Upper lobe of left lung (tissue), 4 donors: ENCODE results near the gene CRYBB2.

Experiments used
- EP300 ChIP-seq, 4 donors: sonication (generic); formaldehyde crosslinking; IDR thresholded peaks; one replicate each; pipeline ENCODE4 v1.5.1; 2017; ENCODE audit warnings: antibody characterized with exemption in 4 of 4, control low read depth in 2 of 4
- POLR2A ChIP-seq, 4 donors: fragments of 450-650 bp; IDR thresholded peaks; one replicate each; pipeline ENCODE4 v1.5.1; 2016 to 2017; ENCODE audit warnings: antibody characterized with exemption in 4 of 4, mild to moderate bottlenecking in 2 of 4
- POLR2AphosphoS5 ChIP-seq, 2 donors: sonication (generic); formaldehyde crosslinking; IDR thresholded peaks; one replicate each; pipeline ENCODE4 v1.5.1; 2017; ENCODE audit warnings: antibody characterized with exemption in 2 of 2
- TF ChIP-seq, protein P1 (sequence below), 6 experiments: fragments of 450-650 bp in 4 of 6; fragments of 200-600 bp in 2 of 6; sonication (generic) in 2 of 6; IDR thresholded peaks; one replicate each; pipeline ENCODE4 v1.5.1; 2016 to 2019; ENCODE audit warnings: antibody characterized with exemption in 6 of 6

DNA sequence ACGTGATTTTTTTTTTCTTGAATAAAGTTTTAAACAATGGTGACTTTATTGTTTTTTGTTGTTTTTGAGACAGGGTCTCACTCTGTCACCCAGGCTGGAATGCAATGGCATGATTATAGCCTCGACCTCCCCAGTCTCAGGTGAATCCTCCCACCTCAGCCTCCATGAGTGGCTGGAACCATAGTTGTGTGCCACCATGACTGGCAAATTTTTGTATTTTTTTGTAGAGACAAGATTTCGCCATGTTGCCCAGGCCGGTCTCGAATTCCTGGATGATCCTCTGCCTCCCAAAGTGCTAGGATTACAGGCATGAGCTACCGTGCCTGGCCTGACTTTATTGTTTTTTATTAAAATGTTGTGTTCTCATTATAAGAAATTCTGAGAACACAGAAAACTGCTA is 32.0 kb upstream of the CRYBB2 start:
- TF ChIP-seq EP300 (IDR thresholded peaks at IDR 0.05): no peak
- TF ChIP-seq, protein P1, sequence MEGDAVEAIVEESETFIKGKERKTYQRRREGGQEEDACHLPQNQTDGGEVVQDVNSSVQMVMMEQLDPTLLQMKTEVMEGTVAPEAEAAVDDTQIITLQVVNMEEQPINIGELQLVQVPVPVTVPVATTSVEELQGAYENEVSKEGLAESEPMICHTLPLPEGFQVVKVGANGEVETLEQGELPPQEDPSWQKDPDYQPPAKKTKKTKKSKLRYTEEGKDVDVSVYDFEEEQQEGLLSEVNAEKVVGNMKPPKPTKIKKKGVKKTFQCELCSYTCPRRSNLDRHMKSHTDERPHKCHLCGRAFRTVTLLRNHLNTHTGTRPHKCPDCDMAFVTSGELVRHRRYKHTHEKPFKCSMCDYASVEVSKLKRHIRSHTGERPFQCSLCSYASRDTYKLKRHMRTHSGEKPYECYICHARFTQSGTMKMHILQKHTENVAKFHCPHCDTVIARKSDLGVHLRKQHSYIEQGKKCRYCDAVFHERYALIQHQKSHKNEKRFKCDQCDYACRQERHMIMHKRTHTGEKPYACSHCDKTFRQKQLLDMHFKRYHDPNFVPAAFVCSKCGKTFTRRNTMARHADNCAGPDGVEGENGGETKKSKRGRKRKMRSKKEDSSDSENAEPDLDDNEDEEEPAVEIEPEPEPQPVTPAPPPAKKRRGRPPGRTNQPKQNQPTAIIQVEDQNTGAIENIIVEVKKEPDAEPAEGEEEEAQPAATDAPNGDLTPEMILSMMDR (IDR thresholded peaks at IDR 0.05): no peak
- TF ChIP-seq POLR2AphosphoS5 (IDR thresholded peaks at IDR 0.05): no peak
- TF ChIP-seq POLR2A (IDR thresholded peaks at IDR 0.05): no peak
